GM13976 (cell line): ENCODE measurements around the gene DMBX1.

Source experiments
- DNase-seq: peaks from one replicate; pipeline ENCODE4 v3.0.0; 2012; ENCODE audit warnings: low spot score
- CTCF ChIP-seq: IDR thresholded peaks from 2 replicates; pipeline ENCODE4 v1.5.1; 2012; ENCODE audit warnings: borderline replicate concordance, mild to moderate bottlenecking; ENCODE audit not compliant: insufficient read depth; ENCODE audit errors: extremely low read depth, missing control alignments, control extremely low read depth
- in situ Hi-C: fragments of 300-500 bp; cut with MboI; formaldehyde crosslinking; loops from one replicate; pipeline ENCODE4 v1.12.0; 2022; ENCODE audit warnings: low sequenced_read_pairs, mixed read lengths, inconsistent platforms; ENCODE audit not compliant: unreplicated experiment

The DMBX1 gene

DNA sequence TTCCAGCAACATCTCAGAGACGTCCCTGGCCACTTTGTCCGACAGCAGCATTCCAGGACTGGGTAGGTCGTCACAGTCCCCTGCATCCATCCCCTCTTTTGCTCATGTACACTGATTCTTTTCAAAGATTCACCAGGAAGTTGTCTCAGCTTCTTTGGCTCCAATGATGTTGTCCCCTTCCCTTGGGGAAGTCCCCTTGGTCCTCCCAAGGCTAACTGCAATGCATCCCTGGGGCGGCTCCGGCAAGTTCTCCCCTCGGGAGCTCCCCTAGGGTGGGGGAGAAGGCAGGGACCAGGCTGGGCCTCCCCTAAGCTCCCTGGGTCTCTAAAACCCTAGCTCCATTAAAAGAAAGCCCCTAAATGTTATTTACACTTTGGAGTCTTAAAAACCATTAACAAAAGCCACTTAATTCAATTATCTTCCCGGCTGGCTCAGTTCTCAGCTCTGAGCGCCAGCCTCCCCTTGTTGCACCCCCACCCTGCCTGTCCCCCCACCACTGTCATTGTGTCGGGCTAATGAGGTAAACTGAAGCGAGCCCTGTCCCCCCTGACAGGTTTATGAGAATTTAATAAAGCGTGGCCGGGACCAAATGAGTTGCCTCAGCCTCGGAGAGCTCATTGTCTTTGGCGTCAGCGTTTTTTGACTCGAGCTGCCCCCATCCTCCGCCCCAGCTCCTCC is 36.5 kb downstream of the DMBX1 start:
- in situ Hi-C loops, result loop anchor here (5.0 kb wide), 1 partner anchor 49 kb away; no protein-coding TSS in a partner anchor
- TF ChIP-seq CTCF, result no peak
- no peak for DNase-seq

DNA sequence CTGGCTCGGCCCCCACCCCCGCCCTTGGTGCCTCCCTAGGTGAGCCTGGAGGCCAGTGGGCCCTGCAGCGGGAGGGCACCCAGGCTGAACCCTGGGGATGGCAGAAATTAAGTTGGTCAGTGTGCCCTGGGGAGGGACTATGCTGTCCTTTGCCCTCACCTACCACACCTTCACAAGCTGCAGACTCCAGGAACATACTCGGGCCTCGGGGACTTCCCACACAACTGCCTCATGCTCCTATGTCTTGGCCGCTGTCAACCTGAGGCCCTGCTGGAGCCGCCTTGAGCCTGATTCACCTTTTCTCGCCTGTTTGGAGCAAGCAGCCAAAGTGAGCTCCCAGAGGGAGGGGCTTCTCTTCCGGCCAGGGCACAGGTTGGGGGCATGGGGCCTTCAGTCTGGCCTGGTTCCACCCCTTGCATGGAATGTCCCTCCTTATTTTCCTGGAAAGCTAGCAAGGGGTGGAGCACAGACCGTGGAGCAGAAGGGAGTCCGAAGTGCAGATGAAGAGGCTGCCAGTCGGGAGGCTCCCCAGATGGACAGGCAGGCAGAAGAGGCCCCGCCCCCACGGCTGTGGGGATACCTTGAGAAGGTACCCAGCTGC is 37.2 kb downstream of the DMBX1 start:
- in situ Hi-C loops, result loop anchor here (5.0 kb wide), 1 partner anchor 49 kb away; no protein-coding TSS in a partner anchor
- no peak for TF ChIP-seq CTCF
- no peak for DNase-seq

DNA sequence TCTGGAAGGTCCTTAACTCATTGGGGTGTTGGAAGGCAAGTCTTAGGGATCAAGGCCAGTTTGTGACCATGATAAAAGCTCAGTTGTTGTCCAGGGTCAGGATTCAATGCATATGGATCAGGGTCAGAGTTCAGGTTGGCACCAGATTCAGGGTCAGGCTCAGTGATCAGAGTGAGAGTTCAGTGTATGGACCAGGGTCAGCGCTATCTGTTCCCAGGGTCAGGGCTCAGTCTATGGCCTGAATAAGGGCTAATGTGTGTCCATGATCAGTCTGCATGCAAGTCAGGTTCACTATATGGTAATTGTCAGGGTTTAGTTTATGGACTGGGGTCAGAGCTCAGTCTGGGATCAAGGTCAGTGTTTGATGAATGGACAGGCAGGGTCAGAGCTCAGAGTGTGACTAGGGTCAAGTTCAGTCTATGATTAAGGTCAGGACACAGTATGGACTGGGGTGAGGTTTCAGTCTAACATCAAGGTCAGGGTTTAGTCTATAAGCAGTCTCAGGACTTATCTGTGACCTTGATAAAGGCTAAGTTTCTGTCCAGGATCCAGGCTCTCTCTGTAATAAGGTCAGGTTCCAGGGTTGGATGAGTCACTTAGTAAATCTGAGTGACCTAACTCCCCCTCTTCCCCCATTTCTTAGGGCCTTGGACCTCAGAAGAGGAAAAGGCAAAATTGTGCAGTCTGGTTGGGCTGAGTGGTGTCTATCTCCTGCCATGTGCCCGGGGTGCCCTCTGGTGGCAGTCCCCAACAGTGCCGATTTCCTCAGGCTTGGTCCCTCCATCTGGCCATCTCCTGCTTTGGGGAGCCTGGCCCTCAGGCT is 38.0 kb downstream of the DMBX1 start:
- in situ Hi-C loops, result loop anchor here (5.0 kb wide), 1 partner anchor 50 kb away; no protein-coding TSS in a partner anchor
- TF ChIP-seq CTCF, result peak; percentile 90
- DNase-seq, result peak; percentile 90

DNA sequence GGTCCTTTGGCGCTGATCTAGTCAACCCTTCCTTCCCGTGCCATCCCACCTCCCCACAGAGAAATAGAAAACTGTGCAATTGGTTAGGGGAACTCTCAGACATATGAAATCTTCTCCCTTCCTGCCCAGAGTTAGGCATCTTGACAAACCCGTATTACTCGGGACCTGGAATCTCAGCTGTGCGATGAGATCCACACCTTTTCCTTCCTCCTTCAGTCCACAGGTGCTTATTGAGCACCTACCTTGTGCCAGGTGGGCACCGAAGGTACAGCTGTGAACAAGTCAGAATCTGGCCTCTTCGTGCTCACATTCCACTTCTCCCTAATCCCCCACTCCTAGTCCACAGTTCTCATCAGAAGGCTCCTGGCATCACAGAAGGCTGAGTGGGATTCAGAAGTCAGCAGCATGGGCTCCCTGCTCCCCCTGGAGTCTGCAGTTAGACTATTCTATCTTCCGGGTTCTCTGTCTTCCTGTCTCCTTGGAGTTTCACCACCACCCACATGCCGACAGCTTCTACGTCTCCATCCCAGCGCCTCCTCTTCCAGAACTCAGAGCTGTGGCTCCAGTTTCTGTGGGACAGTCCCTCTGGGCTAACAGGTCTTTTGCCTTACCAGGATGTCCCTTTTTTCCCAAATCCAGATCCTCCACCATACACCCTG is 38.8 kb downstream of the DMBX1 start:
- in situ Hi-C loops, result loop anchor here (5.0 kb wide), 1 partner anchor 51 kb away; no protein-coding TSS in a partner anchor
- no peak for DNase-seq
- TF ChIP-seq CTCF, result no peak

- no peak for TF ChIP-seq CTCF
- in situ Hi-C loops, result loop anchor here (5.0 kb wide), 1 partner anchor 52 kb away; no protein-coding TSS in a partner anchor
- DNase-seq, result no peak
Measured at GRCh38 chr1:46529031-46529630, 39.5 kb downstream of the DMBX1 start.
